ENCODE measurements around the gene EFNA1.

EFNA1 gene

GRCh38 chr1:155127105-155127966, at the start of gene EFNA1:
EFNA1 (plus strand) TSS chr1:155127876; CDS start chr1:155127978, 102 bp downstream.
- no peaks in the 10 kb centered on the region for H3K9me3 ChIP-seq (ENCODE audit: control insufficient read depth in 5 of 5, low read length in 5 of 5)
- peak within 1 kb of the TSS; percentile 88 for H3K27ac ChIP-seq (ENCODE audit: low read depth, low read length)
- peaks cover 0 to 10% (median 9%) of the 10 kb centered on the region in 5 donors for H3K36me3 ChIP-seq (ENCODE audit: control insufficient read depth in 5 of 5, insufficient read depth in 5 of 5, low read length in 5 of 5)
- peaks cover 0 to 9% (median 2%) of the 10 kb centered on the region in 5 donors for H3K27me3 ChIP-seq (ENCODE audit: control insufficient read depth in 5 of 5, insufficient read depth in 4 of 5, low read length in 5 of 5)
- peaks cover 8 to 79% (median 53%) of the 10 kb centered on the region in 5 donors for H3K4me1 ChIP-seq (ENCODE audit: control insufficient read depth in 5 of 5, insufficient read depth in 5 of 5, low read length in 5 of 5)
- H3K9ac ChIP-seq (ENCODE audit: low read length in 5 of 5) = peak within 1 kb of the TSS; percentile 36 to 93 (median 87)
- peak within 1 kb of the TSS; percentile 66 to 89 (median 83) for H3K4me3 ChIP-seq (ENCODE audit: low read depth in 1 of 5, low read length in 5 of 5)

GRCh38 chr1:155078469-155079209, 49.0 kb upstream of the EFNA1 start, which contains the start of gene EFNA3:
EFNA3 (plus strand) TSS chr1:155078837; CDS start chr1:155078942, 105 bp downstream.
- H3K4me1 ChIP-seq (ENCODE audit: control insufficient read depth in 5 of 5, insufficient read depth in 5 of 5, low read length in 5 of 5) = peaks cover 0 to 51% (median 43%) of the 10 kb centered on the region in 5 donors
- peak within 1 kb of the TSS; percentile 25 to 56 (median 40) for H3K4me3 ChIP-seq (ENCODE audit: low read depth in 1 of 5, low read length in 5 of 5)
- no peaks in the 10 kb centered on the region for H3K9me3 ChIP-seq (ENCODE audit: control insufficient read depth in 5 of 5, low read length in 5 of 5)
- H3K9ac ChIP-seq (ENCODE audit: low read length in 5 of 5) = peak within 1 kb of the TSS in 3 of 5 donors; percentile 15 to 37 (median 31)
- H3K36me3 ChIP-seq (ENCODE audit: control insufficient read depth in 5 of 5, insufficient read depth in 5 of 5, low read length in 5 of 5) = no peaks in the 10 kb centered on the region
- H3K27me3 ChIP-seq (ENCODE audit: control insufficient read depth in 5 of 5, insufficient read depth in 4 of 5, low read length in 5 of 5) = peaks cover 39 to 45% (median 43%) of the 10 kb centered on the region in 5 donors
- no peak within 1 kb of the TSS for H3K27ac ChIP-seq (ENCODE audit: low read depth, low read length)

DNA sequence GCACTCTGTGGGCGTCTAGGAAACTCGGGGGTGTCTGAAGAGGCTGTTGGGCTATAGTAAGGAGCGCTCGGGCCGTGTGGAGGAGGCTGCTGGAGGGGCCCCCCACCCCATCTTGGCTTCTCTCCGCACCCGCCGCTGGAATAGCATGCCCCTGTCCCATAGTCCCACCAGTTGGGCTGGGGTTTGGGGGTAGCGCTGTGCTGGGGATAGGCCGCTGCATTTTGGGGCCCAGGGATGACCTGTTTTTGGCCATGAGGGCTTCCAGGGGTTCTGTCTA, 48.5 kb upstream of the EFNA1 start:
- H3K27me3 ChIP-seq (ENCODE audit: control insufficient read depth in 5 of 5, insufficient read depth in 4 of 5, low read length in 5 of 5) = peaks cover 42 to 50% (median 48%) of the 10 kb centered on the region in 5 donors
- peaks cover 0 to 53% (median 46%) of the 10 kb centered on the region in 5 donors for H3K4me1 ChIP-seq (ENCODE audit: control insufficient read depth in 5 of 5, insufficient read depth in 5 of 5, low read length in 5 of 5)
- no peaks in the 10 kb centered on the region for H3K9me3 ChIP-seq (ENCODE audit: control insufficient read depth in 5 of 5, low read length in 5 of 5)
- no peaks in the 10 kb centered on the region for H3K36me3 ChIP-seq (ENCODE audit: control insufficient read depth in 5 of 5, insufficient read depth in 5 of 5, low read length in 5 of 5)
- no peak overlapping the region for H3K27ac ChIP-seq (ENCODE audit: low read depth, low read length)
- H3K4me3 ChIP-seq (ENCODE audit: low read depth in 1 of 5, low read length in 5 of 5) = peak overlapping the region in 4 of 5 donors; percentile 25 to 56 (median 38)
- peak overlapping the region in 2 of 5 donors; percentile 17 to 30 for H3K9ac ChIP-seq (ENCODE audit: low read length in 5 of 5)

GRCh38 chr1:155079487-155080311, 48.0 kb upstream of the EFNA1 start:
- H3K27me3 ChIP-seq (ENCODE audit: control insufficient read depth in 5 of 5, insufficient read depth in 4 of 5, low read length in 5 of 5) = peaks cover 42 to 54% (median 50%) of the 10 kb centered on the region in 5 donors
- no peaks in the 10 kb centered on the region for H3K9me3 ChIP-seq (ENCODE audit: control insufficient read depth in 5 of 5, low read length in 5 of 5)
- H3K27ac ChIP-seq (ENCODE audit: low read depth, low read length) = no peak overlapping the region
- peak overlapping the region in 3 of 5 donors; percentile 15 to 30 (median 17) for H3K9ac ChIP-seq (ENCODE audit: low read length in 5 of 5)
- H3K4me3 ChIP-seq (ENCODE audit: low read depth in 1 of 5, low read length in 5 of 5) = peak overlapping the region in 4 of 5 donors; percentile 25 to 56 (median 38)
- no peaks in the 10 kb centered on the region for H3K36me3 ChIP-seq (ENCODE audit: control insufficient read depth in 5 of 5, insufficient read depth in 5 of 5, low read length in 5 of 5)
- peaks cover 3 to 58% (median 51%) of the 10 kb centered on the region in 5 donors for H3K4me1 ChIP-seq (ENCODE audit: control insufficient read depth in 5 of 5, insufficient read depth in 5 of 5, low read length in 5 of 5)

DNA sequence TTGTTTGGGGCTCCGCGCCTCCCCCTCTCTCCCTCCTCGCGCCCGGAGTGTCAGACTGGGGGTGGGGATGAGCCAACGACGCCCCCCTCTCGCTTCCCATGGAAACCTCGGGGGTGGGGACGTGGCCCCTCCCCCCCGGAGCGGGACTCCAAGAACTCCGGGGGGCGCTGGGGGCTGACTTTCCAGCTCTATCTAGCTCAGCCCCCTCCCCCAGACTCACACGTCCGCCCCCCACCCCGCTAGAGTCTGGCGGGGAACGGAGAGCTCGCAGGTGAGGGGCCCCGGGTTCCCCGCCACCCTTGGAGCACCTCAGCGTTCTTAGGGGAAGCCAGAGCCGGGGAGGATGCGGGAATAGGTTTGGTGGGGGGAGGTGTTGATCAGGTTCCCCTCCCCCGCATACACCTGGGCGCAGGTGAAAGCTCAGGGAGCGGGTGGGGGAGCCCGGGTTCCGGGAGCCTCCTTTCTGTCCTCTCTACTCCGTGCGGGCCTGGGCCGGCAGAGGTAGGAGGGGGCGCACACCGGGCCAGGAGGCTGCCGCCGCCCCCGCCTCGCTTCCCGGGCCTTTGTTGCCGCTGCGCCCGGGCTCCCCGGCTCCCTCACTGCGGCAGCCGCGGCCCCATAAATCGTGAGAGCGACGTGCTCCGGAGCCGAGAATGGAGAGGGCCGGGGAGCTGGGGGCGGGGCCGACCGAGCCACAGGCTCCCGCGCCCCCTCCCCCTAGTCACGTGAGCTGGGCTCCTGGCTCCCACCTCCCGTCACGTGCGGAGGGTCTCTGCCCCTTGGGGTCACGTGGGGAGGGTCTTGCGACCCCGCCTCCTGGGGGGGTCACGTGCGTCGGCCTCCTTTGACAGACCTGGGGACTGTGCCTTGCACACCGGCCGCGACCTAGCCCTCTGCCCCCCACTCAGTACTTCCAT, 47.1 kb upstream of the EFNA1 start:
- Histone ChIP-seq H3K4me1 (ENCODE audit: control insufficient read depth in 5 of 5, insufficient read depth in 5 of 5, low read length in 5 of 5) (peaks cover 3 to 64% (median 54%) of the 10 kb centered on the region in 5 donors), H3K4me3 (ENCODE audit: low read depth in 1 of 5, low read length in 5 of 5) (peak overlapping the region in 2 of 5 donors; percentile 30 to 38), H3K9ac (ENCODE audit: low read length in 5 of 5) (no peak overlapping the region), H3K27me3 (ENCODE audit: control insufficient read depth in 5 of 5, insufficient read depth in 4 of 5, low read length in 5 of 5) (peaks cover 42 to 54% (median 50%) of the 10 kb centered on the region in 5 donors), H3K36me3 (ENCODE audit: control insufficient read depth in 5 of 5, insufficient read depth in 5 of 5, low read length in 5 of 5) (no peaks in the 10 kb centered on the region), H3K27ac (ENCODE audit: low read depth, low read length) (no peak overlapping the region), H3K9me3 (ENCODE audit: control insufficient read depth in 5 of 5, low read length in 5 of 5) (no peaks in the 10 kb centered on the region)

- Histone ChIP-seq H3K27me3 (ENCODE audit: control insufficient read depth in 5 of 5, insufficient read depth in 4 of 5, low read length in 5 of 5) (peaks cover 42 to 54% (median 50%) of the 10 kb centered on the region in 5 donors), H3K4me1 (ENCODE audit: control insufficient read depth in 5 of 5, insufficient read depth in 5 of 5, low read length in 5 of 5) (peaks cover 3 to 74% (median 62%) of the 10 kb centered on the region in 5 donors)
These were observed 46.0 kb upstream of the EFNA1 start for GRCh38 chr1:155081472-155082300.

GRCh38 chr1:155082301-155083051, 45.2 kb upstream of the EFNA1 start:
- H3K9me3 ChIP-seq (ENCODE audit: control insufficient read depth in 5 of 5, low read length in 5 of 5) = no peaks in the 10 kb centered on the region
- peaks cover 3 to 76% (median 62%) of the 10 kb centered on the region in 5 donors for H3K4me1 ChIP-seq (ENCODE audit: control insufficient read depth in 5 of 5, insufficient read depth in 5 of 5, low read length in 5 of 5)
- H3K9ac ChIP-seq (ENCODE audit: low read length in 5 of 5) = no peak overlapping the region
- H3K27ac ChIP-seq (ENCODE audit: low read depth, low read length) = no peak overlapping the region
- no peaks in the 10 kb centered on the region for H3K36me3 ChIP-seq (ENCODE audit: control insufficient read depth in 5 of 5, insufficient read depth in 5 of 5, low read length in 5 of 5)
- H3K4me3 ChIP-seq (ENCODE audit: low read depth in 1 of 5, low read length in 5 of 5) = peak overlapping the region in 2 of 5 donors; percentile 21 to 51
- H3K27me3 ChIP-seq (ENCODE audit: control insufficient read depth in 5 of 5, insufficient read depth in 4 of 5, low read length in 5 of 5) = peaks cover 42 to 54% (median 50%) of the 10 kb centered on the region in 5 donors

More at GRCh38 chr1:155081472-155082300, 46.0 kb upstream of the EFNA1 start:
- Histone ChIP-seq H3K4me3 (ENCODE audit: low read depth in 1 of 5, low read length in 5 of 5) (peak overlapping the region in 2 of 5 donors; percentile 21 to 51), H3K36me3 (ENCODE audit: control insufficient read depth in 5 of 5, insufficient read depth in 5 of 5, low read length in 5 of 5) (no peaks in the 10 kb centered on the region), H3K9ac (ENCODE audit: low read length in 5 of 5) (no peak overlapping the region), H3K27ac (ENCODE audit: low read depth, low read length) (no peak overlapping the region), H3K9me3 (ENCODE audit: control insufficient read depth in 5 of 5, low read length in 5 of 5) (no peaks in the 10 kb centered on the region)

DNA sequence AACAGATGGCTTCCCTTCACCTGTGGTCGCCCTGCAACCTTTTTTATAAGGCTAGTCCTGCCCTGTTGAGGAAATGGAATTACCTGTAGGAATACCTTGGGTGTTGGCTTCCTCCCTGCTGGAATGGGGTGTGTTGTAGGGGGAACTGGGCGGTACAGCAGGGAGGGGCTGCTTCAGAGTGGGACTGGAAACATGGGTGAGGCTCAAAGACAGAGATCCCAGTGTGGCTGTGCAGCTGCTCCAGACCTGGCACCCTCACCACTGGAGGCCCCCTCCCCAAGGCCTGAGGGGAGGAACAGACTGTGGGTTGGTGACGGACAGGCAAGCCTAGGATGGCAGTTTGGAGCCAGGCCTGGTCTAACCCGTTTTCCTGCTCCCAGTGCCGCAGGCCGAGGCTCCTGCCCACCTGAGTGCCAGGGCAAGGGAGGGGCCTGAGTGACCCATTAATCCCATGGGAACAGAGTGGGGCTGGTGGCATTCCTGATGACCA, 44.6 kb upstream of the EFNA1 start:
- Histone ChIP-seq H3K27ac (ENCODE audit: low read depth, low read length) (no peak overlapping the region), H3K4me1 (ENCODE audit: control insufficient read depth in 5 of 5, insufficient read depth in 5 of 5, low read length in 5 of 5) (peaks cover 3 to 76% (median 62%) of the 10 kb centered on the region in 5 donors), H3K27me3 (ENCODE audit: control insufficient read depth in 5 of 5, insufficient read depth in 4 of 5, low read length in 5 of 5) (peaks cover 42 to 54% (median 50%) of the 10 kb centered on the region in 5 donors), H3K9ac (ENCODE audit: low read length in 5 of 5) (no peak overlapping the region), H3K9me3 (ENCODE audit: control insufficient read depth in 5 of 5, low read length in 5 of 5) (no peaks in the 10 kb centered on the region), H3K4me3 (ENCODE audit: low read depth in 1 of 5, low read length in 5 of 5) (no peak overlapping the region), H3K36me3 (ENCODE audit: control insufficient read depth in 5 of 5, insufficient read depth in 5 of 5, low read length in 5 of 5) (no peaks in the 10 kb centered on the region)
